Fibroblast of lung (primary cell): ENCODE results near the gene RAB27B. TPM values are rescaled to one million over a fixed set of nuclear protein-coding genes. Genes with fewer than 3 reads are reported as not detected.

Source experiments
- DNase-seq, 2 donors: peaks; one replicate each; pipeline versions ENCODE4 v3.0.0 to v3.0.0-alpha.2; 2010; ENCODE audit warnings: low read depth in 2 of 2
- H2AFZ ChIP-seq: 2 replicates; pipeline ENCODE4 v1.5.1; 2012; ENCODE audit warnings: low read length, control low read depth, inconsistent platforms
- H3K27ac ChIP-seq: 2 replicates; pipeline ENCODE4 v1.5.1; 2011; ENCODE audit warnings: low read length, control low read depth; ENCODE audit not compliant: insufficient read depth
- H3K27me3 ChIP-seq: 2 replicates; pipeline ENCODE4 v1.5.1; 2011; ENCODE audit warnings: mild to moderate bottlenecking, low read length; ENCODE audit not compliant: control insufficient read depth, insufficient read depth
- H3K36me3 ChIP-seq: 2 replicates; pipeline ENCODE4 v1.5.1; 2011; ENCODE audit warnings: low read length; ENCODE audit not compliant: control insufficient read depth, insufficient read depth
- H3K4me1 ChIP-seq: 2 replicates; pipeline ENCODE4 v1.5.1; 2011; ENCODE audit warnings: low read length; ENCODE audit not compliant: control insufficient read depth, insufficient read depth; ENCODE audit errors: extremely low read depth
- H3K4me2 ChIP-seq: 2 replicates; pipeline ENCODE4 v1.5.1; 2011; ENCODE audit warnings: low read length, control low read depth; ENCODE audit not compliant: insufficient read depth; ENCODE audit errors: extremely low read depth
- H3K4me3 ChIP-seq, 4 experiments: fragments of 200-600 bp in 1 of 4; sonication (generic) in 1 of 4; replicated peaks in 1 of 4; 2 replicates each; pipeline ENCODE4 v1.5.1; 2011 to 2016; ENCODE audit warnings: low read length in 4 of 4, low read depth in 3 of 4, mild to moderate bottlenecking in 3 of 4, control low read depth in 2 of 4, inconsistent platforms in 1 of 4, mixed read lengths in 1 of 4; ENCODE audit not compliant: insufficient read depth in 1 of 4; ENCODE audit errors: control extremely low read depth in 1 of 4
- H3K79me2 ChIP-seq: 2 replicates; pipeline ENCODE4 v1.5.1; 2012; ENCODE audit warnings: mild to moderate bottlenecking, low read length, inconsistent platforms; ENCODE audit not compliant: control insufficient read depth, insufficient read depth
- H3K9ac ChIP-seq: 2 replicates; pipeline ENCODE4 v1.5.1; 2011; ENCODE audit warnings: mild to moderate bottlenecking, low read length, control low read depth; ENCODE audit not compliant: insufficient read depth
- H3K9me3 ChIP-seq: 2 replicates; pipeline ENCODE4 v1.5.1; 2012; ENCODE audit warnings: low read depth, low read length; ENCODE audit not compliant: control insufficient read depth, insufficient read depth
- H4K20me1 ChIP-seq: 2 replicates; pipeline ENCODE4 v1.5.1; 2011; ENCODE audit warnings: low read length; ENCODE audit not compliant: control insufficient read depth, insufficient read depth; ENCODE audit errors: extremely low read depth
- CTCF ChIP-seq, 2 donors: IDR thresholded peaks in 1 of 2; conservative IDR thresholded peaks in 1 of 2; 1 replicate in 1 of 2; 2 replicates in 1 of 2; pipeline ENCODE4 v1.5.1; 2011 to 2012; ENCODE audit warnings: low read length in 2 of 2, control low read depth in 1 of 2, inconsistent platforms in 1 of 2, low read depth in 1 of 2, mild to moderate bottlenecking in 1 of 2
- EZH2 ChIP-seq: IDR thresholded peaks from 2 replicates; pipeline ENCODE4 v1.5.1; 2012; ENCODE audit warnings: low read length, control low read depth, mild to moderate bottlenecking; ENCODE audit errors: missing control alignments
- polyA plus RNA-seq, 2 donors: library from polyadenylated mRNA; depleted of rRNA in 1 of 2; stranded (reverse) in 1 of 2; unstranded in 1 of 2; fragments of >200 nt; gene quantifications; 2 replicates each; pipeline ENCODE4 v1.2.1, GENCODE V29; 2011 to 2012; ENCODE audit warnings: missing spikeins in 1 of 2
- total RNA-seq: library from RNA; depleted of rRNA; stranded (reverse); fragments of >200 nt; gene quantifications from 2 replicates; pipeline ENCODE4 v1.2.1, GENCODE V29; 2014

RAB27B gene
- total and polyA plus RNA-seq, 2 donors (not counting 1 experiment from before 2014, with no cell fraction given) = 0.92 to 0.99 TPM

DNA sequence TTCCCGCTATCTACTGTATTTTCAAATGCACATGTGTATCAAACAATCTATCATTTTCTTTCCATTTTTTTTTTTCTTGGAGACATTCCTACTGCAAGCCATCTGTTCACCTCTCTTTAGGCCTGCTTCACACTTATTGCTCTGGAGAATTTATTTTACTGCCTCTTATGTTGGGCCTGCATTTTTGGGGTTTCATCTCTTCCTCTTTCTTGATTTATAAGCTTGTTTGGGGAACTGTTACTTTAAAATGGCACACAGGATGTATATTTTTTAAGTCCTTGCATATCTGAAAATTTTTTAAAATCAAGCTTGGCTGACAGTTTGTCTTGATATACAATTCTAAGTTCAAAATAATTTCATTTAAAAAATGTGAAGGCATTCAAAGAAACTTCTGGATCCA is 3.5 kb upstream of the RAB27B start:
- H3K4me2 ChIP-seq = no peak overlapping the region
- H3K9me3 ChIP-seq = no peaks in the 10 kb centered on the region
- no peak for DNase-seq
- H3K4me1 ChIP-seq = peaks cover 10% of the 10 kb centered on the region
- no peaks in the 10 kb centered on the region for H3K79me2 ChIP-seq
- TF ChIP-seq EZH2 = no peak
- no peak for TF ChIP-seq CTCF (conservative IDR thresholded peaks at IDR 0.05 in 1 of 2, IDR thresholded peaks at IDR 0.05 in 1 of 2; ENCODE audit: low read depth in 1 of 2, low read length in 2 of 2)
- H3K36me3 ChIP-seq = no peaks in the 10 kb centered on the region
- H3K27ac ChIP-seq = no peak overlapping the region
- no peaks in the 10 kb centered on the region for H3K27me3 ChIP-seq
- H2AFZ ChIP-seq = no peak overlapping the region
- H4K20me1 ChIP-seq = no peaks in the 10 kb centered on the region
- no peak overlapping the region for H3K9ac ChIP-seq
- H3K4me3 ChIP-seq = no peak overlapping the region

DNA sequence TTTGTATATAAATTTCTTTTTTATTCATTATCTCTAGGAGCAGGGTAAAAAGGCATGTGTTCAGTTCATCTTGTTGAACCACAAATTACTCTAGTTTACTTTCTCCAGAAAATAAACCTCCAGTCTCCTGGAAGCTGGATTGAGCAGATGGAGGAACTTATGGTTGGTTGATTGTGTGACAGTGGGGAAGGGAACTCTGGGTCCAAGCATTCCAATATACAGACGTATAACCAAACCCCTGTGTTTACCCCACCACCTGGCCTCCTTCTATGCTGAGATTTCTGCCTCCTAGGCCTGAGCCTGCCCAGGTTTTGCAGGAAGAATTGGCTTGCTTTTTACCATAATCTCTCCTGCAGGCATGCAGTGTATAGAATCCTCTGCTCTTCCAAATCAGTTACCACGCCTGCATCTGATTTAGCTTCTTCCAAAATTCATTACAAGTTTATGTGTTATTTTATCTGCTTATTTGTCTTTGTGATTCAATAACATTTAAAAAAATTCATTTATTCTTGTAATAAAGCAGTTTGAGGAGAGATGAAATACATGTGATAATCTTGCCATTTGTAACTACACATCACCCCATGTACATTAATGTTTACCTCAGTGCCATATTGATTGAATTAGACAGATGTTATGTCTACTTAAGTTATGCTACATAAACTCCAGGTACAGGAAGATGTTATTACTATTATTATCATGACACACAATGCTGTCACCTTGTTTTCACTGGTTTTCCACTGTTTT is 2.5 kb upstream of the RAB27B start:
- H3K27ac ChIP-seq = no peak overlapping the region
- no peak overlapping the region for H3K4me2 ChIP-seq
- peaks cover 10% of the 10 kb centered on the region for H3K4me1 ChIP-seq
- TF ChIP-seq EZH2 (no peak), CTCF (conservative IDR thresholded peaks at IDR 0.05 in 1 of 2, IDR thresholded peaks at IDR 0.05 in 1 of 2; ENCODE audit: low read depth in 1 of 2, low read length in 2 of 2) (no peak)
- H3K9me3 ChIP-seq = no peaks in the 10 kb centered on the region
- H3K27me3 ChIP-seq = no peaks in the 10 kb centered on the region
- H2AFZ ChIP-seq = no peak overlapping the region
- no peaks in the 10 kb centered on the region for H3K79me2 ChIP-seq
- no peaks in the 10 kb centered on the region for H4K20me1 ChIP-seq
- no peak overlapping the region for H3K4me3 ChIP-seq
- H3K9ac ChIP-seq = no peak overlapping the region
- no peak for DNase-seq
- H3K36me3 ChIP-seq = no peaks in the 10 kb centered on the region

- H3K36me3 ChIP-seq = no peaks in the 10 kb centered on the region
- peak overlapping the region; percentile 97 for H3K4me2 ChIP-seq
- H3K9ac ChIP-seq = no peak overlapping the region
- peaks cover 2% of the 10 kb centered on the region for H3K4me1 ChIP-seq
- H3K4me3 ChIP-seq = peak overlapping the region; percentile 63 to 68 (median 65)
- H3K79me2 ChIP-seq = no peaks in the 10 kb centered on the region
- no peak for DNase-seq
- TF ChIP-seq CTCF (conservative IDR thresholded peaks at IDR 0.05 in 1 of 2, IDR thresholded peaks at IDR 0.05 in 1 of 2; ENCODE audit: low read depth in 1 of 2, low read length in 2 of 2) (no peak), EZH2 (no peak)
- H2AFZ ChIP-seq = peak overlapping the region; percentile 95
- H4K20me1 ChIP-seq = no peaks in the 10 kb centered on the region
- H3K27ac ChIP-seq = no peak overlapping the region
- H3K9me3 ChIP-seq = no peaks in the 10 kb centered on the region
- no peaks in the 10 kb centered on the region for H3K27me3 ChIP-seq
Measured at GRCh38 chr18:54828986-54829385, 709 bp downstream of the RAB27B start.
